GM23248 (cell line): ENCODE data around the gene SPEM2. TPM values are rescaled to one million over a fixed set of nuclear protein-coding genes. Genes with fewer than 3 reads are reported as not detected.

Experiments used
- DNase-seq: peaks from one replicate; pipeline ENCODE4 v3.0.0-alpha.2; 2015
- H2AFZ ChIP-seq: fragments of 200-600 bp; sonication (generic); 2 replicates; pipeline ENCODE4 v1.6.1; 2016; ENCODE audit warnings: antibody characterized with exemption
- H3F3A ChIP-seq: fragments of 200-600 bp; sonication (generic); 2 replicates; pipeline ENCODE4 v1.6.1; 2016; ENCODE audit warnings: mild to moderate bottlenecking, antibody characterized with exemption, mixed run types; ENCODE audit not compliant: insufficient read depth
- H3K27ac ChIP-seq: fragments of 200-600 bp; sonication (generic); 2 replicates; pipeline ENCODE4 v1.5.1; 2016; ENCODE audit warnings: mild to moderate bottlenecking
- H3K27me3 ChIP-seq: fragments of 200-600 bp; sonication (generic); replicated peaks from 2 replicates; pipeline ENCODE4 v1.6.1; 2016; ENCODE audit warnings: mild to moderate bottlenecking; ENCODE audit not compliant: insufficient read depth
- H3K36me3 ChIP-seq: fragments of 200-600 bp; sonication (generic); 2 replicates; pipeline ENCODE4 v1.6.1; 2016; ENCODE audit warnings: low read depth, mild to moderate bottlenecking
- H3K4me1 ChIP-seq: fragments of 200-600 bp; sonication (generic); 2 replicates; pipeline ENCODE4 v1.6.1; 2016; ENCODE audit warnings: mild to moderate bottlenecking; ENCODE audit not compliant: insufficient read depth
- H3K4me2 ChIP-seq: fragments of 200-600 bp; sonication (generic); one replicate; pipeline ENCODE4 v1.6.1; 2016; ENCODE audit warnings: mild to moderate bottlenecking; ENCODE audit not compliant: unreplicated experiment
- H3K4me3 ChIP-seq: fragments of 200-600 bp; sonication (generic); 2 replicates; pipeline ENCODE4 v1.5.1; 2016; ENCODE audit warnings: mild to moderate bottlenecking
- H3K79me2 ChIP-seq: fragments of 200-600 bp; sonication (generic); 2 replicates; pipeline ENCODE4 v1.6.1; 2016; ENCODE audit warnings: mild to moderate bottlenecking; ENCODE audit not compliant: insufficient read depth
- H3K9ac ChIP-seq: fragments of 200-600 bp; sonication (generic); 2 replicates; pipeline ENCODE4 v1.6.1; 2016; ENCODE audit warnings: mild to moderate bottlenecking
- H3K9me2 ChIP-seq: fragments of 200-600 bp; sonication (generic); 2 replicates; pipeline ENCODE4 v1.6.1; 2016; ENCODE audit warnings: mixed run types, mild to moderate bottlenecking, moderate library complexity; ENCODE audit not compliant: insufficient read depth
- H3K9me3 ChIP-seq: fragments of 200-600 bp; sonication (generic); one replicate; pipeline ENCODE4 v1.6.1; 2017; ENCODE audit warnings: low read depth
- H4K20me1 ChIP-seq: fragments of 200-600 bp; sonication (generic); 2 replicates; pipeline ENCODE4 v1.6.0; 2016; ENCODE audit not compliant: insufficient read depth
- EZH2 ChIP-seq: fragments of 200-600 bp; sonication (generic); IDR thresholded peaks from 2 replicates; pipeline ENCODE4 v1.6.1; 2018; ENCODE audit warnings: antibody characterized with exemption, mild to moderate bottlenecking; ENCODE audit not compliant: insufficient read depth, poor library complexity, severe bottlenecking
- EZH2phosphoT487 ChIP-seq: fragments of 200-600 bp; sonication (generic); IDR thresholded peaks from 2 replicates; pipeline ENCODE4 v1.6.1; 2018; ENCODE audit warnings: antibody characterized with exemption, moderate library complexity, mild to moderate bottlenecking, low read depth; ENCODE audit not compliant: insufficient read depth
- WGBS, 2 experiments: methylation state at CpG; one replicate each; pipeline ENCODE4 v1.1.6; 2015 to 2017; ENCODE audit warnings: low lambda C conversion rate in 2 of 2, low coverage in 1 of 2; ENCODE audit errors: missing lambda C conversion rate in 2 of 2; 5-methylcytosine and 5-hydroxymethylcytosine counted together
- in situ Hi-C: fragments of 300-500 bp; cut with MboI; formaldehyde crosslinking; loops from 2 replicates; pipeline ENCODE4 v1.15.0; 2020
- polyA plus RNA-seq: library from polyadenylated mRNA; unstranded; fragments of >200 nt; fragmentation: Nextera tagmentation; extraction: Ambion mirVana; gene quantifications from 2 replicates; pipeline ENCODE4 v1.2.1, GENCODE V29; 2016
- total RNA-seq: library from RNA; depleted of rRNA; stranded (reverse); fragments of >200 nt; shearing (Covaris generic); gene quantifications from 2 replicates; pipeline ENCODE4 v1.2.3, GENCODE V29; 2014

SPEM2 gene
- total and polyA plus RNA-seq, 2 experiments from 2014 or later: not detected

GRCh38 chr17:7405350-7406234, 19.8 kb upstream of the SPEM2 start:
- H3F3A ChIP-seq: no peaks in the 10 kb centered on the region
- H3K27me3 ChIP-seq: no peaks in the 10 kb centered on the region
- peak overlapping the region; percentile 48 for H3K27ac ChIP-seq
- peak overlapping the region; percentile 70 for H2AFZ ChIP-seq
- peaks cover 14% of the 10 kb centered on the region for H3K79me2 ChIP-seq
- no peaks in the 10 kb centered on the region for H3K36me3 ChIP-seq
- peak; percentile 51 for DNase-seq
- H3K4me1 ChIP-seq: peaks cover 6% of the 10 kb centered on the region
- no peaks in the 10 kb centered on the region for H3K9me2 ChIP-seq
- peak overlapping the region; percentile 80 for H3K4me2 ChIP-seq
- H3K9me3 ChIP-seq: no peaks in the 10 kb centered on the region
- peak overlapping the region; percentile 79 for H3K4me3 ChIP-seq
- in situ Hi-C loops: no loop called here
- WGBS, 2 experiments: 5 to 9% methylated on average over 15 to 38 of the region's 38 CpGs
- TF ChIP-seq EZH2 (no peak), EZH2phosphoT487 (no peak)
- no peaks in the 10 kb centered on the region for H4K20me1 ChIP-seq
- H3K9ac ChIP-seq: peak overlapping the region; percentile 84

- DNase-seq: peak; percentile 7
- H3K4me1 ChIP-seq: peaks cover 6% of the 10 kb centered on the region
- H2AFZ ChIP-seq: no peak overlapping the region
- no peaks in the 10 kb centered on the region for H3K27me3 ChIP-seq
- H3K36me3 ChIP-seq: no peaks in the 10 kb centered on the region
- peak overlapping the region; percentile 84 for H3K9ac ChIP-seq
- no peak overlapping the region for H3K27ac ChIP-seq
- no peaks in the 10 kb centered on the region for H3K9me2 ChIP-seq
- no peaks in the 10 kb centered on the region for H3F3A ChIP-seq
- TF ChIP-seq EZH2: no peak
- TF ChIP-seq EZH2phosphoT487: no peak
- no peaks in the 10 kb centered on the region for H3K9me3 ChIP-seq
- peak overlapping the region; percentile 79 for H3K4me3 ChIP-seq
- in situ Hi-C loops: no loop called here
- peaks cover 14% of the 10 kb centered on the region for H3K79me2 ChIP-seq
- WGBS, 2 experiments: 72 to 80% methylated on average over 8 to 12 of the region's 12 CpGs
- peak overlapping the region; percentile 80 for H3K4me2 ChIP-seq
- H4K20me1 ChIP-seq: no peaks in the 10 kb centered on the region
Observed at GRCh38 chr17:7406235-7406825, 19.1 kb upstream of the SPEM2 start.

- no peak overlapping the region for H3K4me2 ChIP-seq
- H3K27me3 ChIP-seq: no peaks in the 10 kb centered on the region
Observed at GRCh38 chr17:7407082-7407481, 18.3 kb upstream of the SPEM2 start.

GRCh38 chr17:7407485-7408251, 17.7 kb upstream of the SPEM2 start, which contains the start of gene NLGN2:
NLGN2 (plus strand) TSS chr17:7407845; CDS start chr17:7408256, 411 bp downstream.
- Histone ChIP-seq H3K9me3 (no peaks in the 10 kb centered on the region), H3K27me3 (no peaks in the 10 kb centered on the region), H3K4me3 (no peak within 1 kb of the TSS), H3K4me2 (no peak within 1 kb of the TSS), H4K20me1 (no peaks in the 10 kb centered on the region), H3K9me2 (no peaks in the 10 kb centered on the region), H3K9ac (no peak within 1 kb of the TSS), H3K79me2 (peaks cover 5% of the 10 kb centered on the region; the same call in 1 of the 2 replicates), H2AFZ (no peak within 1 kb of the TSS), H3K4me1 (peaks cover 10% of the 10 kb centered on the region), H3K27ac (no peak within 1 kb of the TSS), H3K36me3 (no peaks in the 10 kb centered on the region), H3F3A (peaks cover 7% of the 10 kb centered on the region)
- in situ Hi-C loops: no loop called here
- DNase-seq: no peak
- 71 to 85% methylated on average over 3 to 12 of the region's 12 CpGs for WGBS, 2 experiments
- TF ChIP-seq EZH2 (no peak), EZH2phosphoT487 (no peak)

More at GRCh38 chr17:7407082-7407481, 18.3 kb upstream of the SPEM2 start:
- WGBS, 2 experiments: 83 to 84% methylated on average over 13 of the region's 13 CpGs
- no peak for TF ChIP-seq EZH2phosphoT487
- TF ChIP-seq EZH2: no peak
- Histone ChIP-seq H3F3A (0 out of 2 replicates have a peak, but pooled peaks cover 1% of the 10 kb centered on the region), H3K9ac (no peak overlapping the region), H4K20me1 (no peaks in the 10 kb centered on the region), H3K4me1 (peaks cover 6% of the 10 kb centered on the region), H3K36me3 (no peaks in the 10 kb centered on the region), H3K9me2 (no peaks in the 10 kb centered on the region), H3K79me2 (peaks cover 9% of the 10 kb centered on the region), H3K4me3 (no peak overlapping the region), H2AFZ (no peak overlapping the region), H3K27ac (no peak overlapping the region), H3K9me3 (no peaks in the 10 kb centered on the region)
- no peak for DNase-seq
- in situ Hi-C loops: no loop called here
